Large intestine (tissue), 3 donors: ENCODE data around the gene AOX1. TPM values are rescaled to one million over a fixed set of nuclear protein-coding genes. Genes with fewer than 3 reads are reported as not detected.
"Not testable (repeated sequence)": the region's sequence is repeated elsewhere in the genome, so short reads cannot be mapped to it uniquely, and the experiment has no call there.

Experiments used
- DNase-seq, 2 donors: peaks; one replicate each; pipeline versions ENCODE4 v3.0.0 to v3.0.0-alpha.2; 2013
- H3K27ac ChIP-seq: one replicate; pipeline ENCODE4 v1.5.1; 2013; ENCODE audit warnings: low read length
- H3K27me3 ChIP-seq: 2 replicates; pipeline ENCODE4 v1.6.1; 2013; ENCODE audit warnings: low read length; ENCODE audit not compliant: control insufficient read depth, insufficient read depth
- H3K36me3 ChIP-seq: 2 replicates; pipeline ENCODE4 v1.6.1; 2013; ENCODE audit warnings: low read length; ENCODE audit not compliant: control insufficient read depth, insufficient read depth
- H3K4me1 ChIP-seq: one replicate; pipeline ENCODE4 v1.6.1; 2013; ENCODE audit warnings: low read length; ENCODE audit not compliant: control insufficient read depth, insufficient read depth
- H3K4me3 ChIP-seq: one replicate; pipeline ENCODE4 v1.5.1; 2013; ENCODE audit warnings: low read length
- H3K9me3 ChIP-seq: one replicate; pipeline ENCODE4 v1.6.1; 2013; ENCODE audit warnings: mild to moderate bottlenecking, low read depth, low read length, moderate library complexity; ENCODE audit not compliant: control insufficient read depth
- WGBS: methylation state at CpG from one replicate; pipeline ENCODE4 v1.1.5; 2013; ENCODE audit warnings: low lambda C conversion rate; ENCODE audit not compliant: insufficient coverage; 5-methylcytosine and 5-hydroxymethylcytosine counted together
- polyA plus RNA-seq: library from polyadenylated mRNA; unstranded; fragments of 120-200 nt; gene quantifications from one replicate; pipeline ENCODE4 v1.2.1, GENCODE V29; 2013

The AOX1 gene
- polyA plus RNA-seq, 1 donor = 6.4 TPM

DNA sequence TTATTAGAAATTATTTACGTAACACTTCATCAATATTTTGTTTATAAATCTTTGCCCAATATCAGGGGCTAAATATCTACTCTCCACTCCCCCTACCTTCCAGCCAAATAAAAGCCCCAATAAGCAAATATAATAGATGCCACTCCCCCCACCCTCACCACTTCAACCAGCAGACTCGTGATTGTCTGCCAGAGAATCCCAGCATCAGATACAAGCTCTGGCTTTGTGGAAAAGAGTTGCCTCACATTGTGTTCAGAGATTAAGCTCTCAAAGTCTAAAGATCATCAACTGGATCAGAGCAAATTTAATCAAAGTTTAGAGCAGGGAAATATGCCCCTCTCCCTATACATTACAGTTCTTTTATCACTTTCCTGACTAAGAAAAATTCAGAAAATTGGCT is 39.5 kb downstream of the AOX1 start:
- no peaks in the 10 kb centered on the region for H3K9me3 ChIP-seq
- H3K4me3 ChIP-seq = no peak overlapping the region
- H3K4me1 ChIP-seq = no peaks in the 10 kb centered on the region
- WGBS = no CpG with 5 or more reads among the region's 2 CpGs
- DNase-seq = peak in 1 of 2 donors; percentile 50
- H3K27me3 ChIP-seq = no peaks in the 10 kb centered on the region
- no peaks in the 10 kb centered on the region for H3K36me3 ChIP-seq
- H3K27ac ChIP-seq = no peak overlapping the region

DNA sequence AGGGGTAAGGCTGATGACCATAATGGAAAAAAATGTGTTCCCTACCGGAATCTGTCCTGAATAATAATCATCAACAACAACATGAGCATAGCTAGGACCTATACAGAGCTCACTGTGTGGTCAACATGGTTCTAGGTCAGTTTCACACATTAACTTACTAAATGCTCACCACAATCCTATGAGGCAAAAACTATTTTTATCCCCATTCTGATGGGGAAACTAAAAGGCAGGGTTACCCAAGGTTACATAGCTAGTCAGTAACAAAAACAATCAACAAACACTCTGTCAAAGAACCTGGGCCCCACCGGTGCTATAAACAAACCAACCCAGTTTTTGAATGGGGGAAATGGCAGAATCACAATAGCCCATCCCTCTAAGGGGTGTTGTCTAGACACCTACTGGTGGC is 40.1 kb downstream of the AOX1 start:
- Histone ChIP-seq H3K36me3 (no peaks in the 10 kb centered on the region), H3K9me3 (no peaks in the 10 kb centered on the region), H3K4me3 (no peak overlapping the region), H3K27ac (no peak overlapping the region), H3K27me3 (no peaks in the 10 kb centered on the region), H3K4me1 (no peaks in the 10 kb centered on the region)
- no peak for DNase-seq
- WGBS = no CpG with 5 or more reads among the region's 2 CpGs

DNA sequence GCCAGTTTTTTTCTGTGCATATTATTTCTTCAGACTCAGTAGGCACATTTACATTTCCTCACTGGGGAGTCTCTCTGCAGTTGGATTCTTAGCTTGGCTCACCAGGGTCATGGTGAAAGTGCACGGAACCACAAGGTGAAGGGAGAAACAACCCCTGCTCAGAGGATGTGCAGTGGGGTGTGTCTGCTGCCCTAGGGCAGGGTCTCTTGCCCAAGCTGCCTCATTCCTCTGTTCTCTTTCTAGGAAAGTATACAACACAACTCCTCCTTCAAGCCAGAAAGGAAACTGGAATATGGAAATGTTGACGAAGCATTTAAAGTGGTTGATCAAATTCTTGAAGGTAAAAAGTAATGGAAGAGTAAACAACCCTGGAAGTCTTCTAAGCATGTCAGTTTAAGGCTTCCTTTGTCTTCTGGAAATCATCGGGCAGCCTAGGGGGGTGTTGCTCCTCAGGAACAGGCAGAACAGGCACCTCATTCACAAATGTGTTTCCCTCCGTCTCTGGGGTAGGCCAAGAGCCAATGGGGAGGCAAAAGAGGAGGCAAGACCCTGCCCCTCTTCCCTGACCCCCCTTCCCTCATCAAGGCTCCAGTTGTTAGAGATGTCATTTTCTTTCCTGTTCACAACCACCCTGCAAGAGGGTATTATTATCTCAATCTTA is 41.4 kb downstream of the AOX1 start:
- Histone ChIP-seq H3K4me3 (no peak overlapping the region), H3K27ac (no peak overlapping the region), H3K4me1 (no peaks in the 10 kb centered on the region), H3K27me3 (no peaks in the 10 kb centered on the region), H3K36me3 (no peaks in the 10 kb centered on the region), H3K9me3 (no peaks in the 10 kb centered on the region)
- no peak for DNase-seq
- WGBS = no CpG with 5 or more reads among the region's 4 CpGs

DNA sequence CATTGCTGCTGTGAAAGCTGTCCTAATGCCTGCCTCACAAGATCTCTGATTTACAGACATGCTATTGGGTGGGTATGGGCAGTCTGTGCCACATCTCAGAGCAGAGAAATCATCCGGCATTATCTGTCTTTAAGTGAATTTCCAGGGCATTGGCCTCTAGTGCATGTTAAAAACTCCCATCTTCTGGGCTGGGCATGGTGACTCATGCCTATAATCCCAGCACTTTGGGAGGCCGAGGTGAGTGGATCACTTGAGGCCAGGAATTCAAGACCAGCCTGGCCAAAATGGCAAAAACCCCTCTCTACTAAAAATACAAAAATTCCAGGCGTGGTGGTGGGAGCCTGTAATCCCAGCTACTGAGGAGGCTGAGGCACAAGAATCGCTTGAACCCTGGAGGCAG is 42.6 kb downstream of the AOX1 start:
- not testable (repeated sequence) for H3K27ac ChIP-seq, DNase-seq, H3K27me3 ChIP-seq, H3K4me1 ChIP-seq, H3K36me3 ChIP-seq, H3K4me3 ChIP-seq, H3K9me3 ChIP-seq
- no CpG with 5 or more reads among the region's 4 CpGs for WGBS

DNA sequence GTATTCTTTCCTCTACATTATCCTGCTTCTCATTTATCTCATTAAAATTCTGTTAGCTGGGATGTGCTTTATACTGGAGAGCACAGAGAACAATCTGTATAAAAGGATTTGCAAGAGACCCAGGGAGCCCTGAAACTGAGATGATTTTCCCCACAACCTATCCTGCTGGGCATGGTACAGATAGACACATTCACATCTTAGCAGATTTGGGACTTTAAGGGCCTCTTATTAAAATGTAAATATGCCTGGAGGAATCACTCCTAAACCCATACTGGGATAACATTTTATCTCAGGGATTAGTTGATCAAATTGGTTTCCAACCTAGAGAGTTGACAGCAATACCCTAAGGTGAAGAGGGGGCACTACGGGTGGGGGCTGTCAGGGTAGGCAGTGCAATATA is 45.5 kb downstream of the AOX1 start:
- WGBS = no CpG with 5 or more reads among the region's 1 CpG
- no peak overlapping the region for H3K27ac ChIP-seq
- H3K9me3 ChIP-seq = peaks cover 3% of the 10 kb centered on the region
- no peak for DNase-seq
- no peak overlapping the region for H3K4me3 ChIP-seq
- no peaks in the 10 kb centered on the region for H3K27me3 ChIP-seq
- no peaks in the 10 kb centered on the region for H3K4me1 ChIP-seq
- H3K36me3 ChIP-seq = no peaks in the 10 kb centered on the region

DNA sequence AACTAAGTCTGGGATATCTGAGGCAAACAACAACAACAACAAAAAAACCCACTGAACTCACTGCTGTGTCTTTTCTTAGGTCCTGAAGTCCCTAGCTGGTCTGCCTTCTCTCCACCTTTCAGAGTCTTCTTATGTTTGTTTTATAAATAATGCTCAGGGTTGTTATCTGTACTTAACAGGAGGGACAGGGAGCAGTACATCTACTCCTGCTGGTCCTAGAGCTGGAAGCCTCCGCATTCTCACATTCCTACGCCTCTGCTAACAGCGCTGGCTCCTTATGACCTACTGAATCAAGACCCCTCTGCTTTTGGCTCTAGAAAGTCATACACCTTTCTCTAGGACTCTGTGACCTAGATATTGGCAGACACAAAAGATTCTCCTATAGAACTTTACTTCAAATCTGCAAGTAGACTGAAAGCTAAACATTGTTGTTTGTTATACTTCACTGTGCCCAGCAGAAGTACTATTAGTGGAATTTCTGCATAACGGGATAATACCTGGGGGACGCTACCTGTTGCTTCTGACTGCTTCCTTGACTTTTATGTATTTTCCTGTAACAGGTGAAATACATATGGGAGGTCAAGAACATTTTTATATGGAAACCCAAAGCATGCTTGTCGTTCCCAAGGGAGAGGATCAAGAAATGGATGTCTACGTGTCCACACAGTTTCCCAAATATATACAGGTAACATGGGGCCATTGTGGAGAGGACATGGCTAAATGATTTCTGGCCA is 48.6 kb downstream of the AOX1 start:
- DNase-seq = no peak
- Histone ChIP-seq H3K4me3 (no peak overlapping the region), H3K9me3 (peaks cover 3% of the 10 kb centered on the region), H3K27me3 (no peaks in the 10 kb centered on the region), H3K36me3 (no peaks in the 10 kb centered on the region), H3K27ac (no peak overlapping the region), H3K4me1 (no peaks in the 10 kb centered on the region)
- WGBS = no CpG with 5 or more reads among the region's 7 CpGs

DNA sequence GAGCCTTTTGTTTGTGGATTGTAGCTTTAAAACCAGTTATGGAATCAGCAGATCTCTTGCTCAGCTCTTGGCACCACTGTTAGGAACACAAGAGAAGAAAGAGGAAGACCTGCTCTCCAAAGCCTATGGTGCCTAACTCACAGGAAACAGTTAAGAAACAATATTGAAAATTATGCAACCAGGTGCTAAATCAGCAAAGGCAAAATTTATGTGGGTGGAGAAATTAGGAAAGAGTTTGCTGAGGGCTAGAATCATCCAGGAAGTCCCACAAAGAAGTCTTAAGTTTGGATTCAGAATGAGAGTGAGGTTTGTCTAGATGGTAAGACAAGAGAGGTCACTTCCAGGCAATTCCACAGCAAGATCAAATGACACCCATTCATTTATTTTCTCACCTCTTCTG is 49.4 kb downstream of the AOX1 start:
- no peak for DNase-seq
- H3K27me3 ChIP-seq = no peaks in the 10 kb centered on the region
- H3K27ac ChIP-seq = no peak overlapping the region
- no peaks in the 10 kb centered on the region for H3K36me3 ChIP-seq
- no peaks in the 10 kb centered on the region for H3K4me1 ChIP-seq
- H3K9me3 ChIP-seq = peaks cover 3% of the 10 kb centered on the region
- no peak overlapping the region for H3K4me3 ChIP-seq

DNA sequence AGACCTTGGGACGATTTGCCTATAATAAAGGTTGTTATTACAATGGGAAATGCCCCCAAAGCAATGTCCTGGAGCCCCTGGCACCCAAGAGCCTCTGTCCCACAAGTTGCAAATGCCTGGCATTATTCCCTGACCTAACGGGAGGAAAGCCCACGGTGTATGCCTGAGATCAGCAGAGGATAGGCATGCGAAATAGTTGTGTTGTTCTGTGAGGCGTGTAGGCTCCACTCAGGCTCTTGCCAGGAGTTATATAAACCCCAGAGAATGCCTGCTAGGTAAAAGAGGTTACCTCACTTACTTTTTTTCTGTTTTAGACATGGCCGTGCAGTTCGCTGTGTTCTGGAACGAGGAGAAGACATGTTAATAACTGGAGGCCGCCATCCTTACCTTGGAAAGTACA is 52.1 kb downstream of the AOX1 start:
- no peaks in the 10 kb centered on the region for H3K36me3 ChIP-seq
- H3K4me1 ChIP-seq = no peaks in the 10 kb centered on the region
- H3K4me3 ChIP-seq = no peak overlapping the region
- H3K27me3 ChIP-seq = no peaks in the 10 kb centered on the region
- peaks cover under 1% of the 10 kb centered on the region for H3K9me3 ChIP-seq
- WGBS = 100% methylated on average over 1 of the region's 9 CpGs
- H3K27ac ChIP-seq = no peak overlapping the region
- DNase-seq = no peak

DNA sequence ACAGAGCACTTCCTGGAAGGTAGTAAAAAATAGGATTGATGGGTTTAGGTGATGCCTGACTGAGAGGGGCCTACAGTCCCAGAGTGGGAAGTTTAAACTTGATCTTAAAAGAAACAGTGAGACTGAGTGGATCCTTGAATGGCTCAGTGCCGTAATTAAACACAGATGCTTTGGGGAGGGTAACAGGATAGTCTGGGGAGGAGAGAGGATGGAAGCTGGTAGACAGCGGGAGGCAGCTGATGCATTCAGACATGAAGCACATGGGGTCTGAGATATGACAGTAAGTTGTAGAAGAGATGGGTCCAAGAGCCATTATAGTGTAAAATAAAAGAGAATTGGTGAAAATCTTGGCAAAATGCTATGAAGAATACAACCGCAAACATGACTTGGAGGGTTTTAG is 54.4 kb downstream of the AOX1 start:
- no peaks in the 10 kb centered on the region for H3K27me3 ChIP-seq
- no peak for DNase-seq
- no peaks in the 10 kb centered on the region for H3K9me3 ChIP-seq
- H3K4me3 ChIP-seq = no peak overlapping the region
- no peaks in the 10 kb centered on the region for H3K4me1 ChIP-seq
- no peaks in the 10 kb centered on the region for H3K36me3 ChIP-seq
- H3K27ac ChIP-seq = no peak overlapping the region
- WGBS = 100% methylated on average over 3 of the region's 3 CpGs

DNA sequence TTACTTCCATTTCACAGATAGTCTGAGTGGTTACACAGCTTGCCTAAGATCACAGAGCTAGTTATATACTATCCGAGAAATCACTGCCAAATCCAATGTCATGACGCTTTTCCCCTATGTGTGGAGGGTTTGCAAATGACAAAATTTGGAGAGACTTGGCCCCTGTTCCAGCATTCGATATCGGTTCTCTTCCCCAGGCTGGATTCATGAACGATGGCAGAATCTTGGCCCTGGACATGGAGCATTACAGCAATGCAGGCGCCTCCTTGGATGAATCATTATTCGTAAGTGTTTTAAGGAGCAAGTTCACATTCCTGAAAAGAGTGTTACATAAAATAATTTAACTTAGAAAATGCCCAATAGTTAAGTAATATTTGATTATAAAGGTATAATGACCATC is 55.1 kb downstream of the AOX1 start:
- no CpG with 5 or more reads among the region's 7 CpGs for WGBS
- Histone ChIP-seq H3K4me3 (no peak overlapping the region), H3K36me3 (no peaks in the 10 kb centered on the region), H3K9me3 (no peaks in the 10 kb centered on the region), H3K4me1 (no peaks in the 10 kb centered on the region), H3K27me3 (no peaks in the 10 kb centered on the region), H3K27ac (no peak overlapping the region)
- no peak for DNase-seq
